GM18951 (cell line): ENCODE measurements around the gene DRG1.
"Not testable (repeated sequence)": the region's sequence is repeated elsewhere in the genome, so short reads cannot be mapped to it uniquely, and the experiment has no call there.

ENCODE experiments used
- POLR2A ChIP-seq: IDR thresholded peaks from 4 replicates; pipeline ENCODE4 v1.6.1; 2011; ENCODE audit warnings: mild to moderate bottlenecking; ENCODE audit not compliant: insufficient read length, insufficient read depth; ENCODE audit errors: extremely low read depth
- in situ Hi-C: fragments of 300-500 bp; cut with MboI; formaldehyde crosslinking; loops from one replicate; pipeline ENCODE4 v1.12.0; 2022; ENCODE audit warnings: low sequenced_read_pairs, mixed read lengths, inconsistent platforms; ENCODE audit not compliant: unreplicated experiment

The DRG1 gene

DNA sequence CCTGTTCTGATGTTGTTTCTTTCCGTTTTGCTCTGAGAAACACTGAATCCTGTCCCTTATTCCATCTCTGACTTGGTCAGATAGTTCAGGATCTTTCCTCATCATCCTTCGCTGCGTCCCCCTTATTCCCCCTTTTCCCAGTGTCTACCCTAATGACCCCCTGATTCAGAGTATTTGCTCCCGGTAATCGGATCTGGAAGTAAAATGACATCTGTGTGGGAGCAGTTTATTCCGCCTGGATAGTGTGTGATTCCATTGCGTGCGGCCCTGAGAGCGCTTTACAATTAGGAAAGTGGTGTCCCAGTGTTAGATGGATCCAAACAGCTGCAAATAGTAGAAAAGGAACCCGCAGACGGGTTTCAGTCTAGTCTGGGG, 606 bp downstream of the DRG1 start:
- no peak for TF ChIP-seq POLR2A
- in situ Hi-C loops, result no loop called here

DNA sequence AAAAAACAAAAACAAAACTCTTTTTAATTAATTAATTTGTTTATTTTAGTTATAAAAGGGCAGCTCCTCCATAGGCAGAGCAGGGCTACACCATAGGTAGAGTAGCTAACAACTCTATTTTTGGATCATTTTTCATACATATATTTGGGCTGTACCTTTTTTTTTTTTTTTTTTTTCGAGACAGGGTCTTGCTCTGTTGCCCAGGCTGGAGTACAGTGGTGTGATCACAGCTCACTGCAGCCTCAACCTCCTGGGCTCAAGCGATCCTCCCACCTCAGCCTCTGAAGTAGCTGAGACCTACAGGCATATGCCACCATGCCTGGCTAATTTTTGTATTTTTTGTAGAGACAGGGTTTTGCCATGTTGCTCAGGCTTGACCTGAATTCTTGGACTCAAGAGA, 2.9 kb downstream of the DRG1 start:
- in situ Hi-C loops, result not testable (repeated sequence)

DNA sequence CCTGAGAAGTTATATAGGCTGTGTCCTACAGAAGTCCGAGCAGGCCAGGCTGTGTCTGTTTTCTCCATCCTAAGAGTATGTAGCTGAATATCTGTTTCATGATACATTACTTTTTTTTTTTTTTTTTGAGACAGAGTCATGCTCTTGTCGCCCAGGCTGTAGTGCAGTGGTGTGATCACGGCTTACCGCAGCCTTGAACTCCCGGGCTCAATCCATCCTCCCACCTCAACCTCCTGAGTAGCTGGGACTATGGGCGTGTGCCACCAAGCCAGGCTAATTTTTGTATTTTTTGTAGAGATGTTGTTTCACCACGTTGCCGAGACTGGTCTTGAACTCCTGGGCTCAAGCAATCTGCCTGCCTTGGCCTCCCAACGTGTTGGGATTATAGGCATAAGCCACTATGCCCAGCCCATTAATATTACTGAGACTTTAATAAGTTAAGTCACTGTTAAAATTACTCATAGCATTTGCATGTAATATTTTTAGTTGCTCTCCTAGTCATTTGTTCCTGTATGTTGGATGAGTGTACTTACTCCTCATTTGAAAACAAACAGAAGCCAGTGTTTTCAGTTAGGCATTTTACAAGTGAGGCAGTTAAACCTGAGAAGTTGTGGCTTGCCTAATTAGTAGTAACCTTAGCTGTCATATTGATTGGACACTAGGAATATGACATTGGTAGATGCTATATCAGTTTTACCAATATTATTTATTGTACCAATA, 26.1 kb downstream of the DRG1 start:
- in situ Hi-C loops, result no loop called here
- no peak for TF ChIP-seq POLR2A

DNA sequence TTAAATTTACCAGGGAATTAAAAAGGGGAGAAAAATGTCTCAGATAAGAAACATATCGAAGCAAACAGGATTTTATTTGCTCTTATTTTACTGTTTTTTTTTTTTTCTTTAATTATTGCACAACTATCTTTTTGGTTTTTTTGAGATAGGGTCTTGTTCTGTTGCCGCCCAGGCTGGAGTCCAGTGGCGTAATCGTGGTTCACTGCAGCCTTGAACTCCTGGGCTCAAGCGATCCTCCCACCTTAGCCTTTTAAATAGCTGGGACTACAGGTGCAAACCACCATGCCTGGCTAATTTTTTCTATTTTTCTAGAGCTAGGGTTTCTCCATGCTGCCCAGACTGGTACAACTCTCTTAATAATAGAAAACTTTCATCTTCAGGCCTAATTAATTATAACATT, 32.5 kb downstream of the DRG1 start:
- no peak for TF ChIP-seq POLR2A
- in situ Hi-C loops, result no loop called here

DNA sequence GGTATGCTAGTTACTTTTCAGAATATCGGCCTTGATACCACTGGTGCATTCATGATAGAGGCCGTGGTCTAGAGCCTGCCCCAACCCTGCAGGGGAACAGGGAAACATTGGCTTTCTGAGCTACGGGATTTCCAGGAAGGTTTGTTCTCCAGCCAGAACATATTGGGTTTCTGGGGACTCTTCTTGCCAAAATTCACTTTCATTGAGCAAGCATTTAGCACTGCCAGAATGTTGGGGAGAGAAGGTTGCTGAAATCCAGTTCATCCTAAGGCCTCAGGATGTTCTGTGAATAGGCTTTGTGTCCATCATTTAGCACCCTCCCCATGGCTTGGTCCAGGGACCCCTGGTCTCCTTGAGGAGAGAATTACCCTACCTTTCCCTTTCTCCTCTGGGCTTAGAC, 36.7 kb downstream of the DRG1 start:
- no peak for TF ChIP-seq POLR2A
- in situ Hi-C loops, result no loop called here

DNA sequence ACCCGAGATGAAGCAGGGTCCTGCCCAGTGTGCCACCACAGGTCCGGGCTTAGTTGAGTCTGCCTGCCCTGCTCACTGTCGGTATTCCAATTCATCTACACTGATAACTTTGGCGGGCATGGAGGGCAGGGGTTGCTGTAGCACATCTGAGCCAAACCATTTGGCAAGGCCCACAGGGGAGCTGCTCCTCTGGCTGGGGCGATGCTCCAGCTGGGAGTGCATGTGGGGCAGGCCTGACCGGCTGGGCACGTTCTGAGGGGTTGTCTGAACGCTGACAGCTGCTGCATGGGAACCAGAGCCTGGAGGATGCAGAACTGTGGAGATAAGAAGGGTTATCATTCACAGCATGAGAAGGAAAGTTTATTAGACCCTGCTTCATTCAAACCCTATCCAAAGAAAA, 40.4 kb downstream of the DRG1 start:
- no peak for TF ChIP-seq POLR2A
- in situ Hi-C loops, result no loop called here

DNA sequence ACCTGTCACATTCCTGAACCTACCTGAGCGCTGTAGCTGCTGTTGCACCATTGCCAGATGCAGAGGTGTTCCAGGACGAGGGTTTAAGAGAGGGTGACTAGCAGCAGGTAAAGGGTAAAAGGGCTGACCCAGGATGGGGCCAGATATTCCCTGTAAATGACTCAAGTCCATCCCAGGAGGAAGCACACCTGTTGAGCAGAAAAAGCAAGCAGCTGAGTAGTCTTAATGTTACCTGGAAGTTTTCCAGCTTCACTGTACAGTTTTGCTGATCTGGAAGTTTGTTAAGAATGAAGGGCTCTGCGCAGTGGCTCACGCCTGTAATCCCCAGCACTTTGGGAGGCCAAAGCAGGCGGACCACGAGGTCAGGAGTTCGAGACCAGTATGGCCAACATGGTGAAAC, 41.3 kb downstream of the DRG1 start:
- in situ Hi-C loops, result no loop called here
- no peak for TF ChIP-seq POLR2A

DNA sequence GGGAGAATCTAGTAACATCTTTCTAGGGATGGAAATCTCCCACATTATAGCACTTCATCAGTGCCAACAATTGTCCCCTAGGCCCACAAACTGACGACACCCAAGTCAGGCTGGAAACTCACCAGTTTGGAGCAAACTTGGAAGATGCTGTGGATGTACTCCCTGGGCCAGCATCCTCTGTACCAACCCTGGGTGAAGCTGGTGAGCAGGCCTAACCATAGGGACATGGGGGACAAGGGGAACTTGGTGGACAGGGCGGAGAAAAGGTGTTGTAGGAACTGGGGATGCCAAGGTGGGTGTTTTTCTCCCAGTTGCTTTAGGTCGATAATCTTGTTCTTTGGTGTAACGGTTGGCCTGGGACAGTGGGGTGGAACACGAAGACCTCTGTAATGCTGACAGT, 42.2 kb downstream of the DRG1 start:
- no peak for TF ChIP-seq POLR2A
- in situ Hi-C loops, result no loop called here

DNA sequence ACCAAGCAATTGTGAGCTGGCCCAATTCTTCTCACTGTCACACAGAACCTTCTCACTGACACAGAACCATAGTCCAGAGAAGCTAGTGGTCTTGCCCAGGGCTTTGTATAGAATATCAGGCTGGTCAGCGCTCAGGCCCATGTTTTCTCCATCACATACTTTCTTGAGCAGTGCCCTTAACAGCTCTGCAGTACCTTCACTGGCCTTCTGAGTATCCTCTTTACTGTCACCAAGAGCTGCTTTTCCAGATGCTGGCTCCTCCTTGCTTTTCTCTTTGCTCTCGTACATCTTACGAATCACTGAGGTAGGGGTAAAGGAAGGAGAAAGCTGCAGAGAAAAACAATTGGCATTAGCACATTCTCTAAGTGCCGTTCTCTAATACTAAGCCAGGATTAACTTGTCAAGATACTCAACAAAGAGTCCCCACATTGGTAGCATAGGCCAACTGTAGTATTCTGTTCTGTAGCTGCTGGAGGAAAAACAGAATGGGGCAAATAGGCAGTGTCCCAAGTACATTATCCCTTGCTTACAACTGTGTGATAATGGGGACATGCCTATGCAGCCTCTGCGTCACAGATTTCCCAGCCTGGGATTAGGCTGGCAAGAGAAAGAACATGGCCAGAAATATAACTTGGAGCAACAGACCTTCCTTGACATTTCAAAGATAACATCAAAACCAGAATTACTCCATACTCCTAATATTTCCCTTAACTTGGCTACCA, 43.5 kb downstream of the DRG1 start:
- no peak for TF ChIP-seq POLR2A
- in situ Hi-C loops, result no loop called here

DNA sequence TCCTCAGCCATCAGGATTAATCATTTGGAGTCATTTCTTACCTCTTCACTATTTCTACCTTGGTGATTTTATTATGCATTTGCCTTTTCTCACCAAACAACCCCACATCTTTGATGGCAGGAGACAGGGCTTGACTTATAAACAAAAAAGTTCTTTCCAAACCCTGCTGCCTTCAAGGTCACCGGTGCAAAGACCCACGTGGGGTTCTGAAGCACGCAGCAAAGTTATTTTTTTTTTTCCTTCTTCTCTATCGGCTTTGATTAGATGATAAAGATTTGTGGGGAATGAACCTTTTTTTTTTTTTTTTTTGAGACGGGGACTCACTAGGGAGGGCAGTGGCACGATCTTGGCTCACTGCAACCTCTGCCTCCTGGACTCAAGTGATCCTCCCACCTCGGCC, 44.1 kb downstream of the DRG1 start:
- in situ Hi-C loops, result no loop called here
- no peak for TF ChIP-seq POLR2A

DNA sequence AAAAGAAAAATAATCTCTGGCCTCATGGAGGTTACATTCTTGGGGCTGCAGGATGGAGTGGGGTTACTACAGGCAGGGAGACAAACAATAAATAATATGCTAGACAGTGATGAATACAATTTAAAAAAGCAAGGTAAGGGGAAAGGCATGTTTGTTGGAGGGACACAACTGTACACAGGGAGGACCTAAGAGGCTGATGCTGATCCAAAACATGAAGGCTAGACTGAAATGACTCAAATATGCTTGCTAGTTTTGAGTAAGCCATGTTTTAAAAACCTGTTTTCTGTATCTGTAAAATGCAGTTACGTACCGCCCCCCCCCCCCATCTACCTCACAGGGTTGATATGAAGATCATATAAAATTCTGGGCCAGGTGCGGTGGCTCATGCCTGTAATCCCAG, 46.2 kb downstream of the DRG1 start:
- in situ Hi-C loops, result no loop called here
- TF ChIP-seq POLR2A, result no peak

DNA sequence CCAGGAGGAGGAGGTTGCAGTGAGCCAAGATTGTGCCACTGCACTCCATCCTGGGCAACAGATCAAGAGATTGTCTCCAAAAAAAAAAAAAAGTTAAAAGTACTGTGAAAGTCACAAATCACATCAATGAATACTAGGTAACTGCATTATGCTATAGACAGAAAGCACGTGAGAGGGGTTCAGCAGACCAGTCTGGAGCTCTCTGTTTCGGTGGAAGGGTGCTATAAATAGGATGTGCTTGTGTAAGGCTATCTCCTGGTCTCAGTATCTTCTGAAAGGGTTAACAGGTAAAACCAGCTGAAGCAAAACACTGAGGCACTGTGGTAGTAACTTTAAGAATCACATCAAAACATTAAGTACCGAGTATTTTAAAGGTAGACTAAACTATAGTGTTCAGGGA, 46.8 kb downstream of the DRG1 start:
- in situ Hi-C loops, result no loop called here

DNA sequence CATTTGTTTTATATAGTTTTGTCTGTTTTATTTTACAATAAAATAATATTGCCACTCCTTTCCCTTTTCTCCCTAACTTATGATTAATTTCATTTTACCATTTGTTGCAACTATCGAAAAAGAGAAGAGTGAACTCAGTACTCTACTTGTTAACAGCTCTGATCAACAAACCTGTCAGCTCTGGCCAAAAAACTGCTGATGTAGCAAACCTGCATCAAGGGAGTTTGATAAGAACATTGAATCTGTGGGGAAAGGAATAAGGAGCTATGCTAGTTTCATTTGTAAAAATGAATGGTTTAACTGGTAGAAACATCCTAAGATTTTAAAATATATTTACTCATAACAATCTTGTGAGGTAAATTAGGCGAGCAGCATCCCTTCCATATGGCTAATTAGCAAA, 47.4 kb downstream of the DRG1 start:
- no peak for TF ChIP-seq POLR2A
- in situ Hi-C loops, result no loop called here

More for the DNA sequence above, 46.8 kb downstream of the DRG1 start:
- no peak for TF ChIP-seq POLR2A

DNA sequence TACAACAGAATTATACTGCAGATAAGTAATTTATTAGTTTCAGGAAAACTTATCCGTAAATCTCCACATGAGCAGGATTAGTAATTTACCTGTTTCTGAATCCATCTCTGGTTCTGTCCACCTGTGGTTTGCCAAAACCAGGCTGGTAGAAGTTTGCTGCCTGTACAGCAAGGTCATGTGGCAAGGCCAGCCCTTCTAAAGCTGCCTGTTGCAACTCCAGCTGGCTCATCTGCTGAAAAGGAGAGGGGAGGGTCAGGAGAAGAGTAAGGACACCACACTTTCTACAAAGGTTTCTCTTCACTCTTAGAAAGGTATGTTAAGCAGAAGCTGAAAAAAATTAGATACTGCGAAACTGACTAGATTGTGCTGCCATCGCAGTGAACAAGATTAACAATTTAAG, 47.9 kb downstream of the DRG1 start:
- in situ Hi-C loops, result no loop called here

DNA sequence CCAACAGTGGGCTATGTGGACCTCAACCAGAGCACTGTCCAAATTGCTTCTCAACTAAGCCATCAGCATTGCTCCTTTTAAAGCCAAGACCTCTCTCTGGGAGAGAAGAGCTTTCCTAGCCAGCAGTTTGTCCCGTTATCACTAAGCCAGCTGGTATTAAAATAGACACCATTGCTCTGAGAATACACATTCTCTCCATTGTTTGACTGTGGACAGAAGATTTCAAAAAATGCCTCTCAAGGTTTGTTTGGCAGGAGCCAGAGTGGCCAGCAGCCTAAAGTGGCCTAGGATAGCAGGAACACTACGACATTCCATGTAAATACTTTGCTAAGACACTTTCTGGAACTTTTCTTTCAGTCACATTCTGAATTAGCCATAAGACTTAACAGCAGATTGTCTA, 49.0 kb downstream of the DRG1 start:
- in situ Hi-C loops, result no loop called here
- TF ChIP-seq POLR2A, result no peak

More for the DNA sequence above, 47.9 kb downstream of the DRG1 start:
- no peak for TF ChIP-seq POLR2A

DNA sequence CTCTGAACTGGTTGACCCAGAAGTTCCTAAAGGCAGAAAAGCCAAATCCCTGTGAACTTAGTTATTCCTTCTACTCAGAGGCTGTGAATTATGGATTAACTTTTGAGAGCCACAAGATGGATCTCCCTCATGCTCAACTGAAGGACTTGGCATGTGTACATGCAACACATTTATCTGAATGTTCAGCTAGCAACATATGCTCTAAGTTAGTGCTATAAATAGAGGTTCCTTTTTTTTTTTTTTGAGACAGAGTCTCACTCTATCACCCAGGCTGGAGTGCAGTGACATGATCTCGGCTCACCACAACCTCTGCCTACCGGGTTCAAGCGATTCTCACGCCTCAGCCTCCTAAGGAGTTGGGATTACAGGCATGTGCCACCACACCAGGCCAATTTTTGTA, 50.1 kb downstream of the DRG1 start:
- in situ Hi-C loops, result no loop called here
- TF ChIP-seq POLR2A, result no peak
